Raji (cell line): Measurements from ENCODE around the gene PBX1.

Experiments
- POLR2A ChIP-seq: IDR thresholded peaks from 2 replicates; pipeline ENCODE4 v1.6.1; 2011; ENCODE audit warnings: low read depth, low read length, control low read depth; ENCODE audit not compliant: insufficient read depth

The PBX1 gene

GRCh38 chr1:164602480-164603093, 43.6 kb downstream of the PBX1 start:
- no peak for TF ChIP-seq POLR2A

- no peak for TF ChIP-seq POLR2A
Observed at GRCh38 chr1:164604541-164604940, 45.6 kb downstream of the PBX1 start.

GRCh38 chr1:164605254-164606091, 46.5 kb downstream of the PBX1 start:
- TF ChIP-seq POLR2A, result no peak

GRCh38 chr1:164607351-164607750, 48.4 kb downstream of the PBX1 start:
- no peak for TF ChIP-seq POLR2A

GRCh38 chr1:164608651-164609057, 49.7 kb downstream of the PBX1 start:
- TF ChIP-seq POLR2A, result no peak

DNA sequence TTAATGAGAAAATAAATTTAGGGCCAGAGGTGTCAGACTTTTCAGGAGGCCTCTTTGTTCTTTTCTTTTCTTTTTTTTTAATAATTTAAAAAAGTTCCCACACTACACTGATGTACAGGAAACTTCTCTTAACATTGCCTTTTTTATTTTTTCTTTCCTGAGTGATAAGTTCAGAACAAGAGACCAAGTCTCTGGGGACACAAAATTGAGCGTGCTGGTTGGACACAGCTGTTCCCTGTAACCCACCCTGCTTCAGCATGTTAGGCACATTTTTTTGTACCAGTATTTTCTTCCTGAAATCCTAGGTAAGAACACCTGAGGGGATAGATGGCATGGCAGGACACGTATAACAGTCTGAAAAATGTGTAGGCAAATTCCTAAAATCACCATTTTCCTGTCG, 50.1 kb downstream of the PBX1 start:
- TF ChIP-seq POLR2A, result no peak

- no peak for TF ChIP-seq POLR2A
Observed at GRCh38 chr1:164610538-164611222, 51.7 kb downstream of the PBX1 start.

DNA sequence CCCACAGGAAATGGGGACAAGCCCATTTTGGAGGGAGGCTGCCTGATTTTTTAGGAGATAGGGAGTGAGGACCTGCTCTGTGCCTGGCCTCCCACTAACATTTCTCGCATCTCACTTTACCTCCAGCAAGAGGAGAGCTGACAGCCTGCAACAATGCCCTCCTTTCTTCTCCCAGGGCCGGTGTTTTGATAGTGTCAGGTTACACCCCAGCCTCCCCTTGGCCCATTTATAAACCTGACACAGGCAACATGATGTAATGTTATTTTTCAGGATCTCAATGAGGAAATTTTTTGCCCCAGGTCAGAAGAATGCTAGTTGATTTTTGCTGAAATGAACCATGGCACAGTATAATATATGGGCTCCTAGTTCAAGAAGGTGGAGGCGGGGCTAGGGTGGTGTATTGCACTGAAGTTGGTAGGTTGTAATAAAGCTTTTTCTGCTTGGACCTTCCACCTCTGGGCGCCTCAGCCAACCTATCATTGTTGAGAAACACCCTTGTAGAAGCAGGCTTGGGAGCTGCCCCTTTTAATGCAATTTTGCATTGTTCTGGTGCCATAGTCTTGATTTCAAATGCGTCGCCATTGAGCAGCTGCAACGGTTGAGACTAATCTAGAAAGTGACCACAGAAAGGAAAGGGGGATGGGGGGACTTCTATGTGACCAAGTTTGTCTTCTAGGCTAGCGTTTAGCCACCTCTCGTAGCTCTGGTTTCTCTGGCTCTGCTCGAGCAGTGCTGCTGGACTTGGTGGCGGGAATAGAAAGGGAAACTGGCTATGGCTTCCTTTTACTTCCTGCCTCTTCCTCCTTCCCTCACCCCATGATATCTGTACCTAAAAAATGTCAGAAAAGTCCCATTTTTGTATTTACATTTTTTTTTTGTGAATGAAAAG, 53.0 kb downstream of the PBX1 start:
- no peak for TF ChIP-seq POLR2A

GRCh38 chr1:164613176-164613575, 54.2 kb downstream of the PBX1 start:
- TF ChIP-seq POLR2A, result no peak

DNA sequence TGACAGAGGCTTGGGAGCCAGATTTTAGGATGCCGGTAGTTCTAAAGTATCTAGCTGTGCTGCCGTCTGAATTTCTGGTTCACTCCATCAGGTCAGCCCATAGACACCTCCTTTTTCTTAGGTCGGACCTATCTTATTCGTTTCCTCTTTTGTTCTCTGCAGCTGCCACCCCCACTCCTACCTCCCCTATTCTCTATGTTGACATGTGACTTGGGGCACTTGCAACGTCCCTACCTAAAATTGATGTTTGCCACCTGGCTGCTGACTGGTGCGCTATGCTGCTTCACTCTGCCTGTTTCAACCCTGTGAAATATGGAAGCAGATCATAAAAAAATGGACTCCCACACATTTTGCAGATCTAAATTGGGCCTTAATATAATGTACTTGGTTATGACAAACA, 55.3 kb downstream of the PBX1 start:
- TF ChIP-seq POLR2A, result no peak

DNA sequence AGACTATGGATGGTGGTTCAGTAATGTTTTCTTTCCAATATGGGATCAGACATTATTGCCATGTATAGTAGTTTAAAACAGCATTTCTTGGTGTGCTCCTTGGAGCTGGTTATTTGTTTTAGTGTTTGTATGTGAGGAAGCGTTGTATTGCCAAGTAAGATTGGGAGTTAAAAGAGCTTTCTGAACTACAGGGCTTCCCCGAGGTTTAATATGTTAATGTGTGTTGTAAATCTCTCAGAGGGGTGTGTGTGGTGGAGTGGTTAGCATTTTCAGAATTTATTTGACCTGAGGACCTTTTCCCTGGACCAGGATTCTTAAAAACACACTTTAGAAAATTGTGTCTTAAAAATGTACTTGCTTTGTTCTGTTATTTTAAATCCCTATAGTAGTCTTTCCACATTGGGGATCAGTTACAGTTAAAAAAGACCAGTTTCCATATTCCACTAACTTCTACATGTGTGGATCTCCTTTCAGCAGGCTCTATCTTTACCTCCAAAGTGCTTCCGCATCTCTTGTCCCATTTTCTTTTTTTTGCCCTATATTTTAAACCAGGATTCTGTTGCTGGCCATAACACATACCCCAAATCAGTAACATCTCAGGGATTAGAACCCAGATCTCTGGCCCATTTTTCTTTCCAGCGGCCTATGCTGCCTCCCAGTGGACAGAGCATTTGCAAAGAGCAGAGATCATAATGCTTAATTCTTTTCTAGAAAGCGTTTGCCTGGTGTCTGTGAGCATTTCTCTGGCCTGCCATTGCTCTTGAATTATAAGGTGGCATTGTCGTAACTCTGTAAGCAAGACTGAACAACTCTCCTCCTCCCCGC, 58.6 kb downstream of the PBX1 start:
- no peak for TF ChIP-seq POLR2A

- TF ChIP-seq POLR2A, result no peak
Observed at GRCh38 chr1:164618202-164618564, 59.2 kb downstream of the PBX1 start.

- no peak for TF ChIP-seq POLR2A
Observed at GRCh38 chr1:164619006-164619784, 60.2 kb downstream of the PBX1 start.

DNA sequence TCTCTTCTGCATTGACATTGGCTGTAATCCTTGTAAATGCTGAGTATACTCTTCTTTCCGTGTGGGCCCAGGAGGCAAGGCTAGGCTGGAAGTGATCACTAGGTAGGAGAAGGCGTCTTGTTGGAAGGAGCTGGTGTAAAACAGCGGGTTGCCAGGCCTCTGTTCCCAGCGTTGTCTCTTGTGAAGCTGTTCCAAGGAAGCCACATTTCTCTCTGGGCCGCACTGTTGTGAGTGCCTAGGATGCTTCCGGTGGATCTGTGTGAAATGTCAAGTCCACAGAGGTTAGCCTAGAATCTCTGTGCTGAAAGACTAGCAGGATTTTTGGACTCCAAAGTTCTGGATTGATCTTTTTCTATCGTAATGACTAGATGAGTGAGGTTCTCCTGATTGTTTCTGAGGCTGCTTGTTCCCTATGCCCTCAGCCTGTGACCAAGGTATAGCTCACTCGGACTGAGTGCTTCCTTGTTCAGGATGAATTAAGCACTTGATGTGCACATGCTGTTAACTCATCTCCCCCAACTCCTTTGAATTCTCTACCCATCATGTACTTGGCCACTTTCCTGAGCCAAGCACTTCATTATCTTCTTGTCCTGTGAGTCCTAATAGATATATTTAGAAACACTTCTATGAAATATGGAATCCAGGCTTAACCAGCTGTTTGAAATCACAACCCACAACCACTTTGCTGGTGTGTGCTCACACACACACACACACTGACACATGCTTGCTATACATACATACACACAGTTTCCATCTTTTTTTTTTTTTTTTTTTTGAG, 63.3 kb downstream of the PBX1 start:
- no peak for TF ChIP-seq POLR2A
